Fibroblast of lung (primary cell): ENCODE results near the gene FAM210A. TPM values are rescaled to one million over a fixed set of nuclear protein-coding genes. Genes with fewer than 3 reads are reported as not detected.
"Not testable (repeated sequence)": the region's sequence is repeated elsewhere in the genome, so short reads cannot be mapped to it uniquely, and the experiment has no call there.

ENCODE experiments used
- DNase-seq, 2 donors: peaks; one replicate each; pipeline versions ENCODE4 v3.0.0 to v3.0.0-alpha.2; 2010; ENCODE audit warnings: low read depth in 2 of 2
- H2AFZ ChIP-seq: 2 replicates; pipeline ENCODE4 v1.5.1; 2012; ENCODE audit warnings: low read length, control low read depth, inconsistent platforms
- H3K27ac ChIP-seq: 2 replicates; pipeline ENCODE4 v1.5.1; 2011; ENCODE audit warnings: low read length, control low read depth; ENCODE audit not compliant: insufficient read depth
- H3K27me3 ChIP-seq: 2 replicates; pipeline ENCODE4 v1.5.1; 2011; ENCODE audit warnings: mild to moderate bottlenecking, low read length; ENCODE audit not compliant: control insufficient read depth, insufficient read depth
- H3K36me3 ChIP-seq: 2 replicates; pipeline ENCODE4 v1.5.1; 2011; ENCODE audit warnings: low read length; ENCODE audit not compliant: control insufficient read depth, insufficient read depth
- H3K4me1 ChIP-seq: 2 replicates; pipeline ENCODE4 v1.5.1; 2011; ENCODE audit warnings: low read length; ENCODE audit not compliant: control insufficient read depth, insufficient read depth; ENCODE audit errors: extremely low read depth
- H3K4me2 ChIP-seq: 2 replicates; pipeline ENCODE4 v1.5.1; 2011; ENCODE audit warnings: low read length, control low read depth; ENCODE audit not compliant: insufficient read depth; ENCODE audit errors: extremely low read depth
- H3K4me3 ChIP-seq, 4 experiments: fragments of 200-600 bp in 1 of 4; sonication (generic) in 1 of 4; replicated peaks in 1 of 4; 2 replicates each; pipeline ENCODE4 v1.5.1; 2011 to 2016; ENCODE audit warnings: low read length in 4 of 4, low read depth in 3 of 4, mild to moderate bottlenecking in 3 of 4, control low read depth in 2 of 4, inconsistent platforms in 1 of 4, mixed read lengths in 1 of 4; ENCODE audit not compliant: insufficient read depth in 1 of 4; ENCODE audit errors: control extremely low read depth in 1 of 4
- H3K79me2 ChIP-seq: 2 replicates; pipeline ENCODE4 v1.5.1; 2012; ENCODE audit warnings: mild to moderate bottlenecking, low read length, inconsistent platforms; ENCODE audit not compliant: control insufficient read depth, insufficient read depth
- H3K9ac ChIP-seq: 2 replicates; pipeline ENCODE4 v1.5.1; 2011; ENCODE audit warnings: mild to moderate bottlenecking, low read length, control low read depth; ENCODE audit not compliant: insufficient read depth
- H3K9me3 ChIP-seq: 2 replicates; pipeline ENCODE4 v1.5.1; 2012; ENCODE audit warnings: low read depth, low read length; ENCODE audit not compliant: control insufficient read depth, insufficient read depth
- H4K20me1 ChIP-seq: 2 replicates; pipeline ENCODE4 v1.5.1; 2011; ENCODE audit warnings: low read length; ENCODE audit not compliant: control insufficient read depth, insufficient read depth; ENCODE audit errors: extremely low read depth
- CTCF ChIP-seq, 2 donors: IDR thresholded peaks in 1 of 2; conservative IDR thresholded peaks in 1 of 2; 1 replicate in 1 of 2; 2 replicates in 1 of 2; pipeline ENCODE4 v1.5.1; 2011 to 2012; ENCODE audit warnings: low read length in 2 of 2, control low read depth in 1 of 2, inconsistent platforms in 1 of 2, low read depth in 1 of 2, mild to moderate bottlenecking in 1 of 2
- EZH2 ChIP-seq: IDR thresholded peaks from 2 replicates; pipeline ENCODE4 v1.5.1; 2012; ENCODE audit warnings: low read length, control low read depth, mild to moderate bottlenecking; ENCODE audit errors: missing control alignments
- polyA plus RNA-seq, 2 donors: library from polyadenylated mRNA; depleted of rRNA in 1 of 2; stranded (reverse) in 1 of 2; unstranded in 1 of 2; fragments of >200 nt; gene quantifications; 2 replicates each; pipeline ENCODE4 v1.2.1, GENCODE V29; 2011 to 2012; ENCODE audit warnings: missing spikeins in 1 of 2
- total RNA-seq: library from RNA; depleted of rRNA; stranded (reverse); fragments of >200 nt; gene quantifications from 2 replicates; pipeline ENCODE4 v1.2.1, GENCODE V29; 2014

The FAM210A gene
- total and polyA plus RNA-seq, 2 donors (not counting 1 experiment from before 2014, with no cell fraction given): 14.2 to 17.5 TPM

- Histone ChIP-seq H4K20me1 (no peaks in the 10 kb centered on the region), H3K4me1 (no peaks in the 10 kb centered on the region), H3K79me2 (no peaks in the 10 kb centered on the region), H2AFZ (no peak overlapping the region), H3K27me3 (no peaks in the 10 kb centered on the region), H3K9ac (no peak overlapping the region), H3K9me3 (no peaks in the 10 kb centered on the region), H3K36me3 (peaks cover 2% of the 10 kb centered on the region), H3K4me2 (no peak overlapping the region), H3K27ac (no peak overlapping the region), H3K4me3 (no peak overlapping the region)
- TF ChIP-seq EZH2 (no peak), CTCF (conservative IDR thresholded peaks at IDR 0.05 in 1 of 2, IDR thresholded peaks at IDR 0.05 in 1 of 2; ENCODE audit: low read depth in 1 of 2, low read length in 2 of 2) (no peak)
- no peak for DNase-seq
Observed at GRCh38 chr18:13756671-13757070, 30.3 kb upstream of the FAM210A start.

- no peak overlapping the region for H3K9ac ChIP-seq
- H3K9me3 ChIP-seq: no peaks in the 10 kb centered on the region
- H3K27ac ChIP-seq: no peak overlapping the region
- peaks cover 2% of the 10 kb centered on the region for H3K36me3 ChIP-seq
- H2AFZ ChIP-seq: no peak overlapping the region
- no peaks in the 10 kb centered on the region for H3K79me2 ChIP-seq
- H3K4me2 ChIP-seq: no peak overlapping the region
- H3K4me3 ChIP-seq: no peak overlapping the region
- TF ChIP-seq EZH2: no peak
- TF ChIP-seq CTCF (conservative IDR thresholded peaks at IDR 0.05 in 1 of 2, IDR thresholded peaks at IDR 0.05 in 1 of 2; ENCODE audit: low read depth in 1 of 2, low read length in 2 of 2): no peak
- no peak for DNase-seq
- H3K4me1 ChIP-seq: no peaks in the 10 kb centered on the region
- H4K20me1 ChIP-seq: no peaks in the 10 kb centered on the region
- no peaks in the 10 kb centered on the region for H3K27me3 ChIP-seq
Observed at GRCh38 chr18:13756261-13756660, 29.9 kb upstream of the FAM210A start.

GRCh38 chr18:13751599-13751998, 25.2 kb upstream of the FAM210A start:
- not testable (repeated sequence) for H4K20me1 ChIP-seq, H3K36me3 ChIP-seq, H3K9ac ChIP-seq, H3K27me3 ChIP-seq, H3K79me2 ChIP-seq, H2AFZ ChIP-seq, H3K4me2 ChIP-seq, H3K27ac ChIP-seq, H3K4me3 ChIP-seq, H3K9me3 ChIP-seq, DNase-seq, H3K4me1 ChIP-seq
